GM19193 (cell line): ENCODE results near the gene CHKA.

Experiments used
- POLR2A ChIP-seq: IDR thresholded peaks from 4 replicates; pipeline ENCODE4 v1.6.1; 2011; ENCODE audit not compliant: insufficient read depth, insufficient read length; ENCODE audit errors: extremely low read depth

CHKA gene

GRCh38 chr11:68127714-68128681 is 6.8 kb upstream of the CHKA start:
- no peak for TF ChIP-seq POLR2A

GRCh38 chr11:68125164-68125563 is 4.0 kb upstream of the CHKA start:
- no peak for TF ChIP-seq POLR2A

- TF ChIP-seq POLR2A: no peak
Observed at GRCh38 chr11:68122936-68123539, 1.9 kb upstream of the CHKA start.

GRCh38 chr11:68120273-68121066 is 718 bp downstream of the CHKA start:
- TF ChIP-seq POLR2A: no peak

GRCh38 chr11:68118706-68119448 is 2.3 kb downstream of the CHKA start:
- TF ChIP-seq POLR2A: no peak

GRCh38 chr11:68117853-68118470 is 3.2 kb downstream of the CHKA start:
- no peak for TF ChIP-seq POLR2A

- no peak for TF ChIP-seq POLR2A
Observed at GRCh38 chr11:68116974-68117373, 4.2 kb downstream of the CHKA start.

- no peak for TF ChIP-seq POLR2A
Observed at GRCh38 chr11:68116126-68116525, 5.1 kb downstream of the CHKA start.

GRCh38 chr11:68115285-68115684 is 5.9 kb downstream of the CHKA start:
- TF ChIP-seq POLR2A: no peak

- no peak for TF ChIP-seq POLR2A
Observed at GRCh38 chr11:68113986-68114385, 7.2 kb downstream of the CHKA start.

GRCh38 chr11:68107689-68108088 is 13.5 kb downstream of the CHKA start:
- no peak for TF ChIP-seq POLR2A

- TF ChIP-seq POLR2A: no peak
Observed at GRCh38 chr11:68106165-68106940, 14.8 kb downstream of the CHKA start.
